Parathyroid adenoma (tissue), 2 donors: ENCODE data around the gene RHBDD2.
"Not testable (repeated sequence)": the region's sequence is repeated elsewhere in the genome, so short reads cannot be mapped to it uniquely, and the experiment has no call there.

Experiments
- H2AFZ ChIP-seq: fragments of 300-600 bp; sonication (generic); one replicate; pipeline ENCODE4 v1.7.0; 2017; ENCODE audit warnings: antibody characterized with exemption, mild to moderate bottlenecking
- H3K27ac ChIP-seq: fragments of 300-600 bp; sonication (generic); one replicate; pipeline ENCODE4 v1.7.0; 2017
- H3K27me3 ChIP-seq: fragments of 300-600 bp; sonication (generic); one replicate; pipeline ENCODE4 v1.7.0; 2017; ENCODE audit warnings: low read length; ENCODE audit not compliant: control insufficient read depth, insufficient read depth
- H3K36me3 ChIP-seq: fragments of 300-600 bp; sonication (generic); one replicate; pipeline ENCODE4 v1.7.0; 2017; ENCODE audit warnings: low read length; ENCODE audit not compliant: control insufficient read depth, insufficient read depth
- H3K4me1 ChIP-seq: fragments of 300-600 bp; sonication (generic); one replicate; pipeline ENCODE4 v1.7.0; 2017; ENCODE audit warnings: control low read depth
- H3K4me2 ChIP-seq: fragments of 300-600 bp; sonication (generic); one replicate; pipeline ENCODE4 v1.7.0; 2017; ENCODE audit warnings: low read length
- H3K4me3 ChIP-seq: fragments of 300-600 bp; sonication (generic); one replicate; pipeline ENCODE4 v1.7.0; 2017; ENCODE audit warnings: low read depth, low read length
- H3K79me2 ChIP-seq: fragments of 300-600 bp; sonication (generic); one replicate; pipeline ENCODE4 v1.7.0; 2017; ENCODE audit warnings: control low read depth
- H3K9ac ChIP-seq: fragments of 300-600 bp; sonication (generic); one replicate; pipeline ENCODE4 v1.7.0; 2017; ENCODE audit warnings: mild to moderate bottlenecking
- H3K9me3 ChIP-seq: fragments of 300-600 bp; sonication (generic); one replicate; pipeline ENCODE4 v1.7.0; 2017; ENCODE audit warnings: low read length; ENCODE audit not compliant: control insufficient read depth
- CTCF ChIP-seq: fragments of 300-600 bp; sonication (generic); IDR thresholded peaks from one replicate; pipeline ENCODE4 v1.7.0; 2017; ENCODE audit warnings: antibody characterized with exemption, mild to moderate bottlenecking
- donor health status: primary hyperparathyroidism.

RHBDD2 gene

GRCh38 chr7:75854233-75854632, 24.6 kb upstream of the RHBDD2 start:
- H3K9me3 ChIP-seq = no peaks in the 10 kb centered on the region
- TF ChIP-seq CTCF = no peak

GRCh38 chr7:75854813-75855345, 24.0 kb upstream of the RHBDD2 start:
- H2AFZ ChIP-seq, H3K79me2 ChIP-seq, H3K4me2 ChIP-seq, H3K27me3 ChIP-seq, H3K27ac ChIP-seq, H3K9ac ChIP-seq, H3K9me3 ChIP-seq, H3K4me1 ChIP-seq, H3K36me3 ChIP-seq, H3K4me3 ChIP-seq: not testable (repeated sequence)

More at GRCh38 chr7:75854233-75854632, 24.6 kb upstream of the RHBDD2 start:
- no peaks in the 10 kb centered on the region for H3K36me3 ChIP-seq
- no peak overlapping the region for H3K27ac ChIP-seq
- no peak overlapping the region for H3K4me3 ChIP-seq
- no peak overlapping the region for H2AFZ ChIP-seq
- no peak overlapping the region for H3K4me2 ChIP-seq
- H3K27me3 ChIP-seq = no peaks in the 10 kb centered on the region
- H3K9ac ChIP-seq = no peak overlapping the region
- no peaks in the 10 kb centered on the region for H3K4me1 ChIP-seq
- H3K79me2 ChIP-seq = no peaks in the 10 kb centered on the region

GRCh38 chr7:75856536-75856935, 22.3 kb upstream of the RHBDD2 start:
- Histone ChIP-seq H3K4me3 (no peak overlapping the region), H3K4me2 (no peak overlapping the region), H3K79me2 (no peaks in the 10 kb centered on the region), H3K27me3 (no peaks in the 10 kb centered on the region), H3K36me3 (no peaks in the 10 kb centered on the region), H3K4me1 (no peaks in the 10 kb centered on the region), H3K9me3 (no peaks in the 10 kb centered on the region), H3K27ac (no peak overlapping the region), H2AFZ (no peak overlapping the region), H3K9ac (no peak overlapping the region)
- no peak for TF ChIP-seq CTCF

- no peaks in the 10 kb centered on the region for H3K27me3 ChIP-seq
- no peak overlapping the region for H3K27ac ChIP-seq
- no peaks in the 10 kb centered on the region for H3K36me3 ChIP-seq
- no peaks in the 10 kb centered on the region for H3K79me2 ChIP-seq
- no peak for TF ChIP-seq CTCF
- no peak overlapping the region for H3K9ac ChIP-seq
- no peak overlapping the region for H2AFZ ChIP-seq
- H3K9me3 ChIP-seq = no peaks in the 10 kb centered on the region
- H3K4me3 ChIP-seq = no peak overlapping the region
- no peaks in the 10 kb centered on the region for H3K4me1 ChIP-seq
- H3K4me2 ChIP-seq = no peak overlapping the region
Observed at GRCh38 chr7:75858410-75858809, 20.4 kb upstream of the RHBDD2 start.

- H3K4me3 ChIP-seq = no peak overlapping the region
- no peaks in the 10 kb centered on the region for H3K79me2 ChIP-seq
- H3K4me2 ChIP-seq = no peak overlapping the region
- no peak for TF ChIP-seq CTCF
- H3K9ac ChIP-seq = no peak overlapping the region
- no peak overlapping the region for H3K27ac ChIP-seq
- no peaks in the 10 kb centered on the region for H3K27me3 ChIP-seq
- no peaks in the 10 kb centered on the region for H3K36me3 ChIP-seq
- peak overlapping the region; percentile 16 for H2AFZ ChIP-seq
- no peaks in the 10 kb centered on the region for H3K9me3 ChIP-seq
- peaks cover 6% of the 10 kb centered on the region for H3K4me1 ChIP-seq
Observed at GRCh38 chr7:75861636-75862035, 17.2 kb upstream of the RHBDD2 start.

GRCh38 chr7:75864251-75864650, 14.6 kb upstream of the RHBDD2 start:
- H3K27me3 ChIP-seq, H3K36me3 ChIP-seq, H3K9ac ChIP-seq, H3K79me2 ChIP-seq, H3K27ac ChIP-seq, H3K9me3 ChIP-seq, H2AFZ ChIP-seq, H3K4me3 ChIP-seq, H3K4me2 ChIP-seq: not testable (repeated sequence)
- H3K4me1 ChIP-seq = peaks cover 10% of the 10 kb centered on the region
